Measurements from ENCODE around the gene NTSR2. TPM values are rescaled to one million over a fixed set of nuclear protein-coding genes. Genes with fewer than 3 reads are reported as not detected.

NTSR2 gene
- total RNA-seq (under 1 TPM in 1 of 10 donors, not detected in 9; 0.15 TPM), polyA plus RNA-seq (under 1 TPM in 1 of 2 donors, not detected in 1; 0.10 TPM)
- long read RNA-seq, donor 1 = 0 reads
- long read RNA-seq, donor 2 = 0 reads
- long read RNA-seq, donor 3, partial matches to known transcripts = 0 of 1 reads
- long read RNA-seq, donor 3, other reads (novel, unspliced or antisense) = 0 of 1 reads

DNA sequence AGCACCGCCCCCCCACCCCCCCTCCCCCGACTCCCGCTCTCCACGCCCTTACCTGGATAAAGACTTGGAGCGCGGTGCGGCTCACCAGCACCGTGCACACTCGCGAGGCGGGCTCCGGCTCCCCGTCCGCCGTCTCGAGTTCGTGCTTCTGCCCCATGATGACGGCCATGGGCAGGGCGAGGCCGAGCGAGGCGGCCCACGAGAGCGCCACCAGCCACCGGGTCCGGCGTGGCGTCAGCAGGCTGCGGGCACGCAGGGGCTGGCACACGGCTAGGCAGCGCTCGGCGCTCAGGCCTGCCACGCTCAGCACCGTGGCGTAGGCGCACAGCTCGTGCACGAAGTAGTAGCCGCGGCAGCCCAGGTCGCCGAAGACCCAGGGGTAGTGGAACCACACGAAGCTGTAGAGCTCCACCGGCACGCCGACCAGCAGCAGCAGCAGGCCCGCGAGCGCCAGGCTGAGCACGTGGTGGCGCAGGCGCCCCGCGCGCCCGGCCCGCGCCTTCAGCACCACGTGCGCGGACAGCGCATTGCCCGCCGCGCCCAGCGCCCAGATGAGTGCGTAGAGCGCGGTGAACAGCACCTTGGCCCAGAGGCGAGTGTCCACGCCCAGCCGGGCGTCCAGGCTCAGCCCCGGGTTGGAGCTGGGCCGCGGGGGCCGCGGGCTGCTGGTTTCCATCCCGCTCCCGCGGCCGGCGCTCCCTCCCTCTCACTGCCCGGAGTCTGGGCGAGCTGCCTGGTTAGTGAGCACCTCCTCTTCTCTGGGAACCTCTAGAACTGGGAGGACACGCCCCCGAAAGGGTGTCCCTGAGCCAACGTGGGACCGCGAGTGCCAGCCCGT, at the start of gene NTSR2:
Gene NTSR2 (minus strand): TSS at position 742 of the 838 bp plus-strand sequence. CDS start 66 bp downstream, at position 676.
- H3K27ac ChIP-seq = no peak within 1 kb of the TSS
- TF ChIP-seq CTCF (IDR thresholded peaks at IDR 0.05) = peak in 1 of 9 donors; percentile 18
- peak within 1 kb of the TSS in 3 of 10 donors; percentile 8 to 21 (median 11) for H3K4me3 ChIP-seq
- H3K4me1 ChIP-seq = peaks cover 0 to 14% (median 8%) of the 10 kb centered on the region in 9 donors
- no peaks in the 10 kb centered on the region for H3K9me3 ChIP-seq
- no peaks in the 10 kb centered on the region for H3K36me3 ChIP-seq
- peaks cover 0 to 48% (median 34%) of the 10 kb centered on the region in 7 donors for H3K27me3 ChIP-seq
- WGBS, 2 donors = 18 to 20% methylated on average over 89 to 93 of the region's 93 CpGs
- peak; percentile 55 to 65 for DNase-seq
- intact Hi-C loops (cut with DNase I) = no loop called here
- peak; percentile 88 to 96 (median 92) for ATAC-seq

- H3K9me3 ChIP-seq = no peaks in the 10 kb centered on the region
- H3K27ac ChIP-seq = no peak overlapping the region
- H3K4me1 ChIP-seq = peaks cover 0 to 21% (median 0%) of the 10 kb centered on the region in 9 donors
- 54 to 63% methylated on average over 6 of the region's 6 CpGs for WGBS, 2 donors
- ATAC-seq = no peak
- H3K36me3 ChIP-seq = no peaks in the 10 kb centered on the region
- H3K4me3 ChIP-seq = no peak overlapping the region
- peaks cover 0 to 33% (median 17%) of the 10 kb centered on the region in 7 donors for H3K27me3 ChIP-seq
- DNase-seq = no peak
- no peak for TF ChIP-seq CTCF (IDR thresholded peaks at IDR 0.05)
- intact Hi-C loops (cut with DNase I) = no loop called here
These were observed 49.4 kb upstream of the NTSR2 start for GRCh38 chr2:11719230-11719977.

- no peak for DNase-seq
- 68 to 72% methylated on average over 5 of the region's 5 CpGs for WGBS, 2 donors
- TF ChIP-seq CTCF (IDR thresholded peaks at IDR 0.05) = no peak
- H3K27ac ChIP-seq = no peak overlapping the region
- intact Hi-C loops (cut with DNase I) = no loop called here
- no peaks in the 10 kb centered on the region for H3K36me3 ChIP-seq
- H3K4me3 ChIP-seq = no peak overlapping the region
- H3K27me3 ChIP-seq = peaks cover 0 to 33% (median 17%) of the 10 kb centered on the region in 7 donors
- peaks cover 0 to 21% (median 0%) of the 10 kb centered on the region in 9 donors for H3K4me1 ChIP-seq
- H3K9me3 ChIP-seq = no peaks in the 10 kb centered on the region
- ATAC-seq = no peak
These were observed 48.6 kb upstream of the NTSR2 start for GRCh38 chr2:11718606-11719005.

DNA sequence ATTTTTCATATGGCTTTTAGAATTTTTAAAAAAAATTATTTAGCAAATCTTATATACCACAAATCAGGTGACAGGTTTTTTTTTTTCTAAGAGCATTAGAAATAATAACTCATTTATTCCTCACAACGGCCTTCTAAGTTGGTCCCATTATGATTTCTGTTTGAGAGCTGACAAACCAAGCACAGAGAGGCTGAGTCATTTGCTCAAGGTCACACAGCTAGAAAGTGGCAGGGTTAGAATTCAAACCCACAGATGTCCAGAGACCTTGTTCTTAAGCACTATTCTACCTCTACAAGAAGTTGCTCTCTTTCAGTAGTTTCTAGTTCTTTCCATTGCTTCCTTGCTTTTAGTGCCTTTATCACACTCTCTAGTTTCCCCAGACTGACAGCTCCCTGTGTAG, 47.6 kb upstream of the NTSR2 start:
- TF ChIP-seq CTCF (IDR thresholded peaks at IDR 0.05) = no peak
- intact Hi-C loops (cut with DNase I) = no loop called here

More for the DNA sequence above, 47.6 kb upstream of the NTSR2 start:
- Histone ChIP-seq H3K27me3 (peaks cover 0 to 33% (median 15%) of the 10 kb centered on the region in 7 donors), H3K4me3 (no peak overlapping the region), H3K36me3 (no peaks in the 10 kb centered on the region), H3K9me3 (no peaks in the 10 kb centered on the region), H3K4me1 (peaks cover 0 to 21% (median 0%) of the 10 kb centered on the region in 9 donors), H3K27ac (no peak overlapping the region)
- no peak for ATAC-seq
- DNase-seq = no peak
- 80 to 94% methylated on average over 1 of the region's 1 CpG for WGBS, 2 donors
